GM12892 (cell line): ENCODE measurements around the gene OPCML.

ENCODE experiments used
- POLR2A ChIP-seq: IDR thresholded peaks from 2 replicates; pipeline ENCODE4 v1.6.1; 2011; ENCODE audit warnings: low read depth, low read length, control low read depth
- TAF1 ChIP-seq: IDR thresholded peaks from 2 replicates; pipeline ENCODE4 v1.6.1; 2011; ENCODE audit warnings: low read depth, mild to moderate bottlenecking, control low read depth, low read length, borderline replicate concordance

GRCh38 chr11:132858223-132858622, 674.1 kb downstream of the OPCML start:
- TF ChIP-seq TAF1 (no peak), POLR2A (no peak)
